GM12878 (cell line): ENCODE measurements around the gene KIAA2012. TPM values are rescaled to one million over a fixed set of nuclear protein-coding genes. Genes with fewer than 3 reads are reported as not detected.

Source experiments
- ATAC-seq: fragments of 200-7000 bp; cut with Tn5 transposase; 3 replicates; pipeline ENCODE4 v1.9.1; 2020; ENCODE audit warnings: mild to moderate bottlenecking, moderate library complexity
- BruUV-seq: library from RNA; stranded (reverse); fragments of 400-500 nt; replicated peaks from 2 replicates; lab custom pipeline; 2021; lab: Mats Ljungman, UMichigan
- CTCF ChIA-PET: fragments of 300-600 bp; sonication (Branson Sonifier 250); formaldehyde crosslinking; extraction: SDS; loops from one replicate; lab custom pipeline; 2021; ENCODE audit warnings: inconsistent platforms; lab: Yijun Ruan, JAX
- POLR2A ChIA-PET: fragments of 350-600 bp; formaldehyde crosslinking; extraction: SDS; loops from one replicate; lab custom pipeline; 2021; ENCODE audit warnings: inconsistent platforms; lab: Charles Lee
- RAD21 ChIA-PET: fragments of 300-600 bp; sonication (Branson Sonifier 250); formaldehyde crosslinking; loops from one replicate; lab custom pipeline; 2023; ENCODE audit warnings: antibody characterized with exemption; ENCODE audit not compliant: unreplicated experiment; lab: Charles Lee
- SMC1A ChIA-PET: fragments of 300-600 bp; sonication (Branson Sonifier 250); formaldehyde crosslinking; loops from one replicate; lab custom pipeline; 2023; ENCODE audit not compliant: unreplicated experiment, uncharacterized antibody; lab: Charles Lee
- DNase-seq: peaks from one replicate; pipeline ENCODE4 v3.0.0-alpha.2; 2011; ENCODE audit warnings: low read depth, low spot score
- FAIRE-seq: peaks from 3 replicates; lab custom pipeline; 2011; peaks lifted over from hg19 to GRCh38; lab: Jason Lieb, UNC
- H2AFZ ChIP-seq: 2 replicates; pipeline ENCODE4 v1.6.0; 2011; ENCODE audit warnings: low read depth, low read length, control low read depth; ENCODE audit not compliant: control insufficient read depth
- H3K27ac ChIP-seq: 2 replicates; pipeline ENCODE4 v1.5.1; 2011; ENCODE audit warnings: control low read depth; ENCODE audit not compliant: control insufficient read depth, insufficient read depth
- H3K27me3 ChIP-seq, 2 experiments: replicated peaks in 1 of 2; 2 replicates each; pipeline versions ENCODE4 v1.6.0 to v1.6.1; 2011; ENCODE audit warnings: low read length in 1 of 2; ENCODE audit not compliant: control insufficient read depth in 2 of 2, insufficient read depth in 2 of 2
- H3K36me3 ChIP-seq, 2 experiments: 2 replicates each; pipeline ENCODE4 v1.5.1; 2011; ENCODE audit warnings: low read length in 1 of 2; ENCODE audit not compliant: control insufficient read depth in 2 of 2, insufficient read depth in 2 of 2
- H3K4me1 ChIP-seq: 2 replicates; pipeline ENCODE4 v1.6.1; 2011; ENCODE audit warnings: mild to moderate bottlenecking, low read length, moderate library complexity, mixed read lengths; ENCODE audit not compliant: control insufficient read depth, insufficient read depth
- H3K4me2 ChIP-seq: 2 replicates; pipeline ENCODE4 v1.6.0; 2011; ENCODE audit warnings: control low read depth; ENCODE audit not compliant: control insufficient read depth, insufficient read depth
- H3K4me3 ChIP-seq: fragments of 200-600 bp; sonication (generic); 2 replicates; pipeline ENCODE4 v1.5.1; 2016
- H3K79me2 ChIP-seq: 2 replicates; pipeline ENCODE4 v1.6.0; 2011; ENCODE audit warnings: low read length; ENCODE audit not compliant: control insufficient read depth, insufficient read depth
- H3K9ac ChIP-seq: 2 replicates; pipeline ENCODE4 v1.8.0; 2011; ENCODE audit warnings: low read length, control low read depth, mixed read lengths; ENCODE audit not compliant: control insufficient read depth, insufficient read depth
- H3K9me3 ChIP-seq: replicated peaks from 3 replicates; pipeline ENCODE4 v1.5.1; 2011; ENCODE audit warnings: mild to moderate bottlenecking, low read length; ENCODE audit not compliant: control insufficient read depth, insufficient read depth
- H4K20me1 ChIP-seq: 2 replicates; pipeline ENCODE4 v1.6.0; 2011; ENCODE audit not compliant: control insufficient read depth, insufficient read depth
- ASH2L ChIP-seq: fragments of 300-600, 200-600 bp; sonication (generic); IDR thresholded peaks from 2 replicates; pipeline ENCODE4 v1.6.1; 2017; ENCODE audit warnings: low read depth, mild to moderate bottlenecking, borderline replicate concordance
- CUX1 ChIP-seq: IDR thresholded peaks from 2 replicates; pipeline ENCODE4 v1.6.1; 2012; ENCODE audit warnings: improper control_type of control experiment, low read depth, low read length; ENCODE audit not compliant: insufficient replicate concordance
- IRF3 ChIP-seq: fragments of 450-650 bp; IDR thresholded peaks from 2 replicates; pipeline ENCODE4 v1.6.1; 2014; ENCODE audit warnings: mild to moderate bottlenecking
- IRF4 ChIP-seq: IDR thresholded peaks from 2 replicates; pipeline ENCODE4 v1.6.1; 2011; ENCODE audit warnings: low read depth, low read length
- JUNB ChIP-seq: IDR thresholded peaks from 2 replicates; pipeline ENCODE4 v1.6.1; 2016; ENCODE audit warnings: antibody characterized with exemption, mild to moderate bottlenecking
- MAX ChIP-seq: IDR thresholded peaks from 2 replicates; pipeline ENCODE4 v1.6.1; 2012; ENCODE audit warnings: low read depth, low read length, improper control_type of control experiment
- NBN ChIP-seq: fragments of 450-650 bp; IDR thresholded peaks from 2 replicates; pipeline ENCODE4 v1.6.1; 2016
- PRDM15 ChIP-seq: fragments of 450-650 bp; formaldehyde crosslinking; IDR thresholded peaks from 2 replicates; pipeline ENCODE4 v1.4.0; 2020; ENCODE audit warnings: mild to moderate bottlenecking, moderate library complexity
- SPI1 ChIP-seq: IDR thresholded peaks from 2 replicates; pipeline ENCODE4 v1.6.1; 2011; ENCODE audit warnings: low read depth, mild to moderate bottlenecking, low read length, moderate library complexity, borderline replicate concordance; ENCODE audit not compliant: insufficient read depth
- USF1 ChIP-seq: IDR thresholded peaks from 2 replicates; pipeline ENCODE4 v1.6.1; 2011; ENCODE audit warnings: borderline replicate concordance, low read depth, mild to moderate bottlenecking, moderate library complexity, mixed read lengths, low read length; ENCODE audit not compliant: insufficient read depth; ENCODE audit errors: extremely low read length
- WGBS: methylation state at CpG from one replicate; pipeline ENCODE4 v1.1.6; 2016; ENCODE audit warnings: low lambda C conversion rate; ENCODE audit not compliant: insufficient replicate concordance, insufficient coverage; ENCODE audit errors: missing lambda C conversion rate; 5-methylcytosine and 5-hydroxymethylcytosine counted together
- in situ Hi-C: fragments of 300-500 bp; cut with MboI; formaldehyde crosslinking; loops from 9 replicates; pipeline ENCODE4 v1.14.3; 2018; ENCODE audit warnings: mixed read lengths
- intact Hi-C: fragments of 100-400 bp; cut with micrococcal nuclease; formaldehyde crosslinking; loops from one replicate; pipeline ENCODE4 v1.14.2; 2022; ENCODE audit not compliant: unreplicated experiment
- polyA plus RNA-seq, 11 experiments: library from polyadenylated mRNA; depleted of rRNA in 4 of 11; unstranded in 6 of 11; stranded (reverse) in 5 of 11; fragments of >200 nt; fragmentation: Nextera tagmentation in 4 of 11; fragmentation: Illumina TruSeq in 1 of 11; extraction: Ambion mirVana in 4 of 11; extraction: Trizol in 1 of 11; gene quantifications; 1 replicate in 1 of 11; 2 replicates in 10 of 11; pipeline versions ENCODE4 v1.2.1 to v1.2.3, GENCODE V29; 2011 to 2016; ENCODE audit warnings: inconsistent platforms in 2 of 11, missing spikeins in 2 of 11, low read depth in 1 of 11
- total RNA-seq, 4 experiments: library from RNA; depleted of rRNA in 3 of 4; stranded (reverse); fragments of >200 nt in 3 of 4; fragmentation: Illumina TruSeq in 1 of 4; extraction: Trizol in 1 of 4; gene quantifications; 2 replicates each; pipeline versions ENCODE4 v1.2.1 to v1.2.3, GENCODE V29; 2013 to 2021

KIAA2012 gene
- total and polyA plus RNA-seq, 10 of the 15 experiments (the other 5 are each of a cell fraction or from before 2014, with no cell fraction given): 0.03 TPM; not detected in 9

GRCh38 chr2:202135091-202135874 is 62.2 kb downstream of the KIAA2012 start:
- 68% methylated on average over 4 of the region's 4 CpGs for WGBS
- in situ Hi-C loops: no loop called here
- H3K4me1 ChIP-seq: peaks cover 9% of the 10 kb centered on the region
- intact Hi-C loops: no loop called here
- CTCF ChIA-PET: no interaction called here
- RAD21 ChIA-PET: no interaction called here
- DNase-seq (no peak), FAIRE-seq (no peak), ATAC-seq (no peak)
- H3K4me3 ChIP-seq: no peak overlapping the region
- BruUV-seq: no TSS peak
- H3K79me2 ChIP-seq: no peaks in the 10 kb centered on the region
- H3K27ac ChIP-seq: no peak overlapping the region
- H4K20me1 ChIP-seq: no peaks in the 10 kb centered on the region
- H3K9ac ChIP-seq: no peak overlapping the region
- H2AFZ ChIP-seq: no peak overlapping the region
- no peaks in the 10 kb centered on the region for H3K36me3 ChIP-seq
- POLR2A ChIA-PET: no interaction called here
- no peaks in the 10 kb centered on the region for H3K27me3 ChIP-seq
- no peak overlapping the region for H3K4me2 ChIP-seq
- no peaks in the 10 kb centered on the region for H3K9me3 ChIP-seq
- SMC1A ChIA-PET: no interaction called here
- TF ChIP-seq CUX1 (no peak), NBN (no peak), PRDM15 (CRISPR knock-in tag) (no peak), IRF4 (no peak), IRF3 (no peak), USF1 (no peak), JUNB (no peak), ASH2L (no peak), SPI1 (no peak), MAX (no peak)
